K562 (cell line): ENCODE measurements around the gene EXOC4. TPM values are rescaled to one million over a fixed set of nuclear protein-coding genes. Genes with fewer than 3 reads are reported as not detected.

Experiments used
- ATAC-seq: fragments of 200-7000 bp; cut with Tn5 transposase; 3 replicates; pipeline ENCODE4 v1.9.1; 2020; ENCODE audit warnings: moderate library complexity
- BruUV-seq: library from RNA; stranded (reverse); fragments of 400-500 nt; replicated peaks from 2 replicates; lab custom pipeline; 2021; lab: Mats Ljungman, UMichigan
- CTCF ChIA-PET: fragments of 300-600 bp; formaldehyde crosslinking; extraction: SDS; loops from one replicate; lab custom pipeline; 2021; ENCODE audit warnings: low intra/inter-chr PET ratio; lab: Yijun Ruan, JAX
- POLR2A ChIA-PET: fragments of 300-600, 350-650 bp; sonication (Branson Sonifier 250); formaldehyde crosslinking; extraction: SDS; loops from one replicate; lab custom pipeline; 2021; ENCODE audit warnings: antibody characterized with exemption, inconsistent platforms; lab: Yijun Ruan, JAX
- DNase-seq, 4 experiments: peaks; one replicate each; pipeline versions ENCODE4 v3.0.0 to v3.0.0-alpha.2; 2011 to 2018; ENCODE audit warnings: low spot score in 3 of 4, mixed read lengths in 3 of 4; ENCODE audit errors: extremely low read depth in 1 of 4
- FAIRE-seq: peaks from 2 replicates; lab custom pipeline; 2011; peaks lifted over from hg19 to GRCh38; lab: Jason Lieb, UNC
- H2AFZ ChIP-seq: 2 replicates; pipeline ENCODE4 v1.6.0; 2011; ENCODE audit warnings: low read depth, low read length, control low read depth, inconsistent platforms
- H3K27ac ChIP-seq: fragments of 200-600 bp; 3 replicates; pipeline ENCODE4 v1.8.0; 2011; ENCODE audit warnings: low read depth, mild to moderate bottlenecking, control low read depth, inconsistent platforms, low read length, moderate library complexity, mixed read lengths; ENCODE audit errors: extremely low read depth
- H3K27me3 ChIP-seq, 2 experiments: fragments of 300-600 bp in 1 of 2; 2 replicates in 1 of 2; 3 replicates in 1 of 2; pipeline versions ENCODE4 v1.6.0 to v1.8.0; 2011; ENCODE audit warnings: inconsistent platforms in 2 of 2, low read length in 2 of 2, mild to moderate bottlenecking in 1 of 2, mixed read lengths in 1 of 2, moderate library complexity in 1 of 2; ENCODE audit not compliant: control insufficient read depth in 2 of 2, insufficient read depth in 2 of 2
- H3K36me3 ChIP-seq: fragments of 300-600 bp; 3 replicates; pipeline ENCODE4 v1.8.0; 2011; ENCODE audit warnings: mild to moderate bottlenecking, low read length, inconsistent platforms; ENCODE audit not compliant: control insufficient read depth, insufficient read depth
- H3K4me1 ChIP-seq, 2 experiments: fragments of 200-600 bp in 1 of 2; replicated peaks in 1 of 2; 2 replicates in 1 of 2; 3 replicates in 1 of 2; pipeline versions ENCODE4 v1.5.1 to v1.8.0; 2011; ENCODE audit warnings: inconsistent platforms in 2 of 2, low read length in 2 of 2, mild to moderate bottlenecking in 1 of 2, mixed read lengths in 1 of 2, moderate library complexity in 1 of 2; ENCODE audit not compliant: control insufficient read depth in 2 of 2, insufficient read depth in 2 of 2
- H3K4me2 ChIP-seq: 2 replicates; pipeline ENCODE4 v1.6.1; 2011; ENCODE audit warnings: low read length, control low read depth, inconsistent platforms, mixed read lengths; ENCODE audit not compliant: insufficient read depth
- H3K4me3 ChIP-seq: fragments of 200-600 bp; sonication (generic), shearing (Covaris generic); 2 replicates; pipeline ENCODE4 v1.5.1; 2016; ENCODE audit warnings: control low read depth, inconsistent platforms
- H3K79me2 ChIP-seq: fragments of 200-600 bp; 3 replicates; pipeline ENCODE4 v1.8.0; 2011; ENCODE audit warnings: low read length, inconsistent platforms; ENCODE audit not compliant: control insufficient read depth, insufficient read depth
- H3K9ac ChIP-seq, 2 experiments: 2 replicates each; pipeline versions ENCODE4 v1.6.0 to v1.6.1; 2011; ENCODE audit warnings: low read depth in 2 of 2, low read length in 2 of 2, control low read depth in 1 of 2, inconsistent platforms in 1 of 2, mild to moderate bottlenecking in 1 of 2, mixed read lengths in 1 of 2; ENCODE audit not compliant: insufficient read depth in 1 of 2
- H3K9me1 ChIP-seq: one replicate; pipeline ENCODE4 v1.6.0; 2011; ENCODE audit warnings: inconsistent platforms, mild to moderate bottlenecking, low read length, moderate library complexity; ENCODE audit not compliant: control insufficient read depth, insufficient read depth
- H3K9me3 ChIP-seq: replicated peaks from 2 replicates; pipeline ENCODE4 v1.5.1; 2011; ENCODE audit warnings: low read depth, low read length, inconsistent platforms; ENCODE audit not compliant: control insufficient read depth, insufficient read depth
- H4K20me1 ChIP-seq: replicated peaks from 2 replicates; pipeline ENCODE4 v1.6.1; 2011; ENCODE audit warnings: low read length, inconsistent platforms, mixed read lengths; ENCODE audit not compliant: control insufficient read depth, insufficient read depth
- CCNT2 ChIP-seq: IDR thresholded peaks from 2 replicates; pipeline ENCODE4 v1.6.1; 2011; ENCODE audit warnings: borderline replicate concordance, low read depth, mild to moderate bottlenecking, moderate library complexity, mixed read lengths, low read length; ENCODE audit not compliant: insufficient read length; ENCODE audit errors: extremely low read depth
- HIVEP1 ChIP-seq: fragments of 250-450 bp; sonication (Bioruptor Pico); IDR thresholded peaks from 2 replicates; pipeline ENCODE4 v1.4.0; 2020; ENCODE audit warnings: mild to moderate bottlenecking
- HNRNPUL1 ChIP-seq: fragments of 200-400 bp; formaldehyde crosslinking; IDR thresholded peaks from 2 replicates; pipeline ENCODE4 v1.6.1; 2017; ENCODE audit warnings: low read length
- PBX2 ChIP-seq, 2 experiments: IDR thresholded peaks in 1 of 2; conservative IDR thresholded peaks in 1 of 2; 2 replicates each; pipeline ENCODE4 v1.6.1; 2016; ENCODE audit warnings: low read depth in 2 of 2, mild to moderate bottlenecking in 1 of 2, missing compliant biosample characterization in 1 of 2, missing genetic modification characterization in 1 of 2, moderate library complexity in 1 of 2
- POLR2B ChIP-seq: fragments of 450-650 bp; IDR thresholded peaks from 2 replicates; pipeline ENCODE4 v1.6.1; 2018; ENCODE audit warnings: low read depth; ENCODE audit not compliant: partially characterized antibody
- SMARCC2 ChIP-seq: fragments of 450-650 bp; IDR thresholded peaks from 2 replicates; pipeline ENCODE4 v1.6.1; 2017; ENCODE audit warnings: antibody characterized with exemption, moderate library complexity, mild to moderate bottlenecking, low read depth
- TAF9B ChIP-seq: fragments of 450-650 bp; IDR thresholded peaks from 2 replicates; pipeline ENCODE4 v1.6.1; 2018; ENCODE audit warnings: mild to moderate bottlenecking; ENCODE audit not compliant: partially characterized antibody
- ZNF316 ChIP-seq: fragments of 450-650 bp; IDR thresholded peaks from 2 replicates; pipeline ENCODE4 v1.6.1; 2016
- ZNF324 ChIP-seq: fragments of 250-450 bp; sonication (Bioruptor Pico); IDR thresholded peaks from 2 replicates; pipeline ENCODE4 v1.4.0; 2020; ENCODE audit warnings: mild to moderate bottlenecking
- ZNF444 ChIP-seq: fragments of 250-450 bp; sonication (Bioruptor Pico); IDR thresholded peaks from 2 replicates; pipeline ENCODE4 v1.4.0; 2020; ENCODE audit warnings: mild to moderate bottlenecking, moderate library complexity
- WGBS: fragments of 100-300 bp; shearing (Covaris generic); methylation state at CpG from one replicate; pipeline ENCODE4 v1.1.6; 2016; ENCODE audit warnings: low coverage, mixed read lengths; ENCODE audit not compliant: insufficient coverage; ENCODE audit errors: missing lambda C conversion rate; 5-methylcytosine and 5-hydroxymethylcytosine counted together
- in situ Hi-C: fragments of 300-500 bp; cut with MboI; formaldehyde crosslinking; loops from 4 replicates; pipeline ENCODE4 v1.15.0; 2018; ENCODE audit warnings: inconsistent platforms, mixed read lengths
- intact Hi-C: fragments of 100-400 bp; cut with micrococcal nuclease; formaldehyde crosslinking; loops from 2 replicates; pipeline ENCODE4 v1.14.2; 2022
- polyA plus RNA-seq, 8 experiments: library from polyadenylated mRNA; depleted of rRNA in 4 of 8; stranded (reverse) in 5 of 8; unstranded in 3 of 8; fragments of >200 nt; fragmentation: Nextera tagmentation in 2 of 8; fragmentation: Illumina TruSeq in 1 of 8; extraction: Ambion mirVana in 2 of 8; extraction: Trizol in 1 of 8; gene quantifications; 2 replicates each; pipeline versions ENCODE4 v1.2.1 to v1.2.3, GENCODE V29; 2011 to 2014; ENCODE audit warnings: inconsistent platforms in 1 of 8, missing spikeins in 1 of 8
- total RNA-seq, 7 experiments: library from RNA; depleted of rRNA in 6 of 7; stranded (reverse); fragments of >200 nt in 6 of 7; fragmentation: Illumina TruSeq in 2 of 7; extraction: Trizol in 2 of 7; gene quantifications; 2 replicates each; pipeline versions ENCODE4 v1.2.1 to v1.2.3, GENCODE V29; 2011 to 2021; ENCODE audit warnings: low replicate concordance in 1 of 7
- TF ChIP-seq, protein P1 (sequence below): fragments of 450-650 bp; IDR thresholded peaks from 2 replicates; pipeline ENCODE4 v1.6.1; 2016; ENCODE audit warnings: low read depth

Gene EXOC4
- total and polyA plus RNA-seq, 9 of the 15 experiments (the other 6 are each of a cell fraction or from before 2014, with no cell fraction given), result 18.5 to 73.1 (median 46.6) TPM

GRCh38 chr7:134056816-134057215, 803.9 kb downstream of the EXOC4 start (continued):
- no peak for TF ChIP-seq CCNT2
- TF ChIP-seq PBX2 (CRISPR knock-in tag; IDR thresholded peaks at IDR 0.05; ENCODE audit: low read depth), result no peak
- TF ChIP-seq PBX2 (tag; conservative IDR thresholded peaks at IDR 0.05; ENCODE audit: low read depth), result peak; percentile 48; the same call in 1 of the 2 replicates

DNA sequence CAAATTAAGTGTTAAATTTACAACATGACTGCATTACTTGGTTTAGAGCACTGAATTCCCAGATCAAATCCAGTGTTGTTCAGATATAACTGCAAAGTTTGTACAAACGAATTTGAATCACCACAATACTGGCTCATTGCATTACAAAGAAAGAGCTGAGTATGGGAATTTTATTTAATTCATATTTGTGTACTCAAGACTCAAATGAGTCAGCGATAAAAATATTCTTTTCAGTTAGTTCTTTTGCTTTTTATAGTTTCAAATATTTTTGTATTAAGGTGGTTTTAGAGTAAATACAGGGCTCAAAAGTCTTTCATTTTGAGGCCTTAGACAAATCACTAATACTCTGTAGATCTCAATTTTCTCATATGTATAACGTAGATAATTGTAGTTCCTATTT, 805.6 kb downstream of the EXOC4 start:
- ChIA-PET POLR2A (interaction anchor here (0.5 to 1.0 kb wide), 3 partner anchors 19 to 420 kb away, joined by 3 read pairs; no protein-coding TSS in a partner anchor), CTCF (no interaction called here)
- no peaks in the 10 kb centered on the region for H3K79me2 ChIP-seq
- H3K4me2 ChIP-seq, result no peak overlapping the region
- BruUV-seq, result no TSS peak
- no peaks in the 10 kb centered on the region for H4K20me1 ChIP-seq
- DNase-seq (no peak), FAIRE-seq (no peak), ATAC-seq (no peak)
- H3K36me3 ChIP-seq, result no peaks in the 10 kb centered on the region
- no peaks in the 10 kb centered on the region for H3K27me3 ChIP-seq
- no peak overlapping the region for H2AFZ ChIP-seq
- H3K27ac ChIP-seq, result no peak overlapping the region
- WGBS, result 55% methylated on average over 3 of the region's 3 CpGs
- no peaks in the 10 kb centered on the region for H3K9me3 ChIP-seq
- no peak overlapping the region for H3K9ac ChIP-seq
- no peaks in the 10 kb centered on the region for H3K9me1 ChIP-seq
- peaks cover 0 to 24% of the 10 kb centered on the region in 2 experiments; a peak in 3 of 5 replicates for H3K4me1 ChIP-seq
- no peak overlapping the region for H3K4me3 ChIP-seq
- intact Hi-C loops, result no loop called here
- in situ Hi-C loops, result no loop called here
- TF ChIP-seq, protein P1, sequence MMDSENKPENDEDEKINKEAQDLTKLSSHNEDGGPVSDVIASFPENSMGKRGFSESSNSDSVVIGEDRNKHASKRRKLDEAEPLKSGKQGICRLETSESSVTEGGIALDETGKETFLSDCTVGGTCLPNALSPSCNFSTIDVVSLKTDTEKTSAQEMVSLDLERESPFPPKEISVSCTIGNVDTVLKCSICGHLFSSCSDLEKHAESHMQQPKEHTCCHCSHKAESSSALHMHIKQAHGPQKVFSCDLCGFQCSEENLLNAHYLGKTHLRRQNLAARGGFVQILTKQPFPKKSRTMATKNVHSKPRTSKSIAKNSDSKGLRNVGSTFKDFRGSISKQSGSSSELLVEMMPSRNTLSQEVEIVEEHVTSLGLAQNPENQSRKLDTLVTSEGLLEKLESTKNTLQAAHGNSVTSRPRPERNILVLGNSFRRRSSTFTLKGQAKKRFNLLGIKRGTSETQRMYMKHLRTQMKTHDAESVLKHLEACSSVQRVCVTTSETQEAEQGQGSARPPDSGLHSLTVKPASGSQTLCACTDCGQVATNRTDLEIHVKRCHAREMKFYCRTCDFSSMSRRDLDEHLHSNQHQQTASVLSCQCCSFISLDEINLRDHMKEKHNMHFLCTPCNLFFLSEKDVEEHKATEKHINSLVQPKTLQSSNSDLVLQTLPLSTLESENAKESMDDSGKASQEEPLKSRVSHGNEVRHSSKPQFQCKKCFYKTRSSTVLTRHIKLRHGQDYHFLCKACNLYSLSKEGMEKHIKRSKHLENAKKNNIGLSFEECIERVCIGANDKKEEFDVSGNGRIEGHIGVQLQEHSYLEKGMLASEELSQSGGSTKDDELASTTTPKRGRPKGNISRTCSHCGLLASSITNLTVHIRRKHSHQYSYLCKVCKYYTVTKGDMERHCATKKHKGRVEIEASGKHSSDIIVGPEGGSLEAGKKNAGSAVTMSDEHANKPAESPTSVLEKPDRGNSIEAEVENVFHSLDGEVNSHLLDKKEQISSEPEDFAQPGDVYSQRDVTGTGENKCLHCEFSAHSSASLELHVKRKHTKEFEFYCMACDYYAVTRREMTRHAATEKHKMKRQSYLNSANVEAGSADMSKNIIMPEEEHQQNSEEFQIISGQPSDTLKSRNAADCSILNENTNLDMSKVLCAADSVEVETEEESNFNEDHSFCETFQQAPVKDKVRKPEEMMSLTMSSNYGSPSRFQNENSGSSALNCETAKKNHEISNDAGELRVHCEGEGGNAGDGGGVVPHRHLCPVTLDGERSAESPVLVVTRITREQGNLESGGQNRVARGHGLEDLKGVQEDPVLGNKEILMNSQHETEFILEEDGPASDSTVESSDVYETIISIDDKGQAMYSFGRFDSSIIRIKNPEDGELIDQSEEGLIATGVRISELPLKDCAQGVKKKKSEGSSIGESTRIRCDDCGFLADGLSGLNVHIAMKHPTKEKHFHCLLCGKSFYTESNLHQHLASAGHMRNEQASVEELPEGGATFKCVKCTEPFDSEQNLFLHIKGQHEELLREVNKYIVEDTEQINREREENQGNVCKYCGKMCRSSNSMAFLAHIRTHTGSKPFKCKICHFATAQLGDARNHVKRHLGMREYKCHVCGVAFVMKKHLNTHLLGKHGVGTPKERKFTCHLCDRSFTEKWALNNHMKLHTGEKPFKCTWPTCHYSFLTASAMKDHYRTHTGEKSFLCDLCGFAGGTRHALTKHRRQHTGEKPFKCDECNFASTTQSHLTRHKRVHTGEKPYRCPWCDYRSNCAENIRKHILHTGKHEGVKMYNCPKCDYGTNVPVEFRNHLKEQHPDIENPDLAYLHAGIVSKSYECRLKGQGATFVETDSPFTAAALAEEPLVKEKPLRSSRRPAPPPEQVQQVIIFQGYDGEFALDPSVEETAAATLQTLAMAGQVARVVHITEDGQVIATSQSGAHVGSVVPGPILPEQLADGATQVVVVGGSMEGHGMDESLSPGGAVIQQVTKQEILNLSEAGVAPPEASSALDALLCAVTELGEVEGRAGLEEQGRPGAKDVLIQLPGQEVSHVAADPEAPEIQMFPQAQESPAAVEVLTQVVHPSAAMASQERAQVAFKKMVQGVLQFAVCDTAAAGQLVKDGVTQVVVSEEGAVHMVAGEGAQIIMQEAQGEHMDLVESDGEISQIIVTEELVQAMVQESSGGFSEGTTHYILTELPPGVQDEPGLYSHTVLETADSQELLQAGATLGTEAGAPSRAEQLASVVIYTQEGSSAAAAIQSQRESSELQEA, result no peak
- TF ChIP-seq HIVEP1 (CRISPR knock-in tag) (no peak), ZNF444 (CRISPR knock-in tag) (no peak), ZNF324 (CRISPR knock-in tag) (no peak), SMARCC2 (no peak), TAF9B (no peak), POLR2B (no peak), ZNF316 (peak; percentile 87), HNRNPUL1 (no peak)
